PC-3 (cell line): Measurements from ENCODE around the gene NRDC. TPM values are rescaled to one million over a fixed set of nuclear protein-coding genes. Genes with fewer than 3 reads are reported as not detected.

Source experiments
- ATAC-seq: fragments of 200-7000 bp; cut with Tn5 transposase; 2 replicates; pipeline ENCODE4 v1.9.1; 2020; ENCODE audit warnings: mild to moderate bottlenecking, moderate library complexity
- BruUV-seq: library from RNA; stranded (reverse); fragments of 400-500 nt; replicated peaks from 2 replicates; lab custom pipeline; 2021; lab: Mats Ljungman, UMichigan
- CTCF ChIA-PET: fragments of 300-600 bp; sonication (Branson Sonifier 250); formaldehyde crosslinking; loops from one replicate; lab custom pipeline; 2022; ENCODE audit warnings: antibody characterized with exemption; lab: Charles Lee
- POLR2A ChIA-PET: fragments of 300-600 bp; sonication (Branson Sonifier 250); formaldehyde crosslinking; loops from one replicate; lab custom pipeline; 2022; ENCODE audit warnings: antibody characterized with exemption; ENCODE audit not compliant: unreplicated experiment; lab: Charles Lee
- DNase-seq: peaks from one replicate; pipeline ENCODE4 v3.0.0-alpha.2; 2015
- H2AFZ ChIP-seq: fragments of 300-600 bp; sonication (generic); 2 replicates; pipeline ENCODE4 v1.6.0; 2016; ENCODE audit warnings: antibody characterized with exemption, low read length
- H3F3A ChIP-seq: fragments of 300-600 bp; sonication (generic); one replicate; pipeline ENCODE4 v1.6.0; 2017; ENCODE audit warnings: antibody characterized with exemption, low read length, control low read depth, mild to moderate bottlenecking; ENCODE audit not compliant: unreplicated experiment
- H3K27ac ChIP-seq: fragments of 300-600 bp; sonication (generic); 2 replicates; pipeline ENCODE4 v1.5.1; 2016; ENCODE audit warnings: mild to moderate bottlenecking, low read length
- H3K27me3 ChIP-seq: fragments of 300-600 bp; sonication (generic); 2 replicates; pipeline ENCODE4 v1.6.1; 2016; ENCODE audit warnings: low read length, mixed read lengths
- H3K36me3 ChIP-seq: fragments of 300-600 bp; sonication (generic); 2 replicates; pipeline ENCODE4 v1.6.1; 2016; ENCODE audit warnings: low read depth, mixed run types, low read length, mixed read lengths
- H3K4me1 ChIP-seq: fragments of 300-600 bp; sonication (generic); 2 replicates; pipeline ENCODE4 v1.5.1; 2016; ENCODE audit warnings: low read length; ENCODE audit not compliant: insufficient read depth
- H3K4me2 ChIP-seq: fragments of 300-600 bp; sonication (generic); 2 replicates; pipeline ENCODE4 v1.6.0; 2016; ENCODE audit warnings: low read length
- H3K4me3 ChIP-seq: fragments of 300-600 bp; sonication (generic); 2 replicates; pipeline ENCODE4 v1.5.1; 2016; ENCODE audit warnings: mild to moderate bottlenecking, low read length, mixed read lengths
- H3K79me2 ChIP-seq: fragments of 300-600 bp; sonication (generic); 2 replicates; pipeline ENCODE4 v1.6.1; 2017; ENCODE audit warnings: low read length, mixed read lengths
- H3K9ac ChIP-seq: fragments of 300-600 bp; sonication (generic); 2 replicates; pipeline ENCODE4 v1.6.0; 2016; ENCODE audit warnings: mild to moderate bottlenecking, low read length
- H3K9me2 ChIP-seq: fragments of 300-600 bp; sonication (generic); replicated peaks from 2 replicates; pipeline ENCODE4 v1.6.1; 2016; ENCODE audit warnings: mixed run types, low read length, mixed read lengths
- H3K9me3 ChIP-seq: fragments of 300-600 bp; sonication (generic); 2 replicates; pipeline ENCODE4 v1.6.1; 2016; ENCODE audit warnings: low read length, mixed read lengths
- H4K20me1 ChIP-seq: fragments of 300-600 bp; sonication (generic); 2 replicates; pipeline ENCODE4 v1.6.1; 2016; ENCODE audit warnings: low read length, mixed read lengths
- CTCF ChIP-seq: fragments of 300-600 bp; sonication (generic); conservative IDR thresholded peaks from 2 replicates; pipeline ENCODE4 v1.5.1; 2017; ENCODE audit warnings: antibody characterized with exemption, low read depth, mild to moderate bottlenecking, low read length
- EZH2 ChIP-seq: fragments of 300-600 bp; sonication (generic); IDR thresholded peaks from one replicate; pipeline ENCODE4 v1.6.1; 2017; ENCODE audit warnings: antibody characterized with exemption, mild to moderate bottlenecking, low read length; ENCODE audit not compliant: unreplicated experiment
- EZH2phosphoT487 ChIP-seq: fragments of 300-600 bp; sonication (generic); IDR thresholded peaks from 2 replicates; pipeline ENCODE4 v1.6.1; 2018; ENCODE audit warnings: mild to moderate bottlenecking, antibody characterized with exemption, low read length, borderline replicate concordance
- intact Hi-C: fragments of 100-400 bp; cut with micrococcal nuclease; formaldehyde crosslinking; loops from 2 replicates; pipeline ENCODE4 v1.9.0; 2023
- microRNA-seq: library from miRNA; unstranded; fragments of <30 nt; microRNA quantifications from one replicate; pipeline ENCODE4 v1.1.0, GENCODE V29; 2020; ENCODE audit not compliant: unreplicated experiment
- total RNA-seq: library from RNA; depleted of rRNA; stranded (reverse); fragments of >200 nt; gene quantifications from 2 replicates; pipeline ENCODE4 v1.2.3, GENCODE V29; 2014; rRNA removed

Gene NRDC
- total RNA-seq, 1 experiment from 2014 or later: 96.8 TPM

GRCh38 chr1:51741121-51741681 lies 137.3 kb downstream of the NRDC start:
- H3K79me2 ChIP-seq: peaks cover 5% of the 10 kb centered on the region; the same call in 1 of the 2 replicates
- no peak overlapping the region for H3K4me3 ChIP-seq
- H3K9me2 ChIP-seq: no peaks in the 10 kb centered on the region
- ATAC-seq (no peak), DNase-seq (no peak)
- H3K27me3 ChIP-seq: no peaks in the 10 kb centered on the region
- H3K36me3 ChIP-seq: no peaks in the 10 kb centered on the region
- BruUV-seq: no TSS peak
- TF ChIP-seq EZH2 (no peak), EZH2phosphoT487 (no peak), CTCF (no peak)
- no peak overlapping the region for H3K27ac ChIP-seq
- no peaks in the 10 kb centered on the region for H3K9me3 ChIP-seq
- ChIA-PET POLR2A (no interaction called here), CTCF (no interaction called here)
- intact Hi-C loops: no loop called here
- H3K9ac ChIP-seq: no peak overlapping the region
- H4K20me1 ChIP-seq: no peaks in the 10 kb centered on the region
- H3K4me1 ChIP-seq: peaks cover 26% of the 10 kb centered on the region
- no peak overlapping the region for H3K4me2 ChIP-seq
- no peaks in the 10 kb centered on the region for H3F3A ChIP-seq
- no peak overlapping the region for H2AFZ ChIP-seq

- Histone ChIP-seq H4K20me1 (no peaks in the 10 kb centered on the region), H3K36me3 (no peaks in the 10 kb centered on the region), H3K4me3 (no peak overlapping the region), H3K27me3 (no peaks in the 10 kb centered on the region), H3F3A (no peaks in the 10 kb centered on the region), H3K79me2 (peaks cover 5% of the 10 kb centered on the region; the same call in 1 of the 2 replicates), H3K9ac (no peak overlapping the region), H2AFZ (no peak overlapping the region), H3K27ac (no peak overlapping the region), H3K4me2 (no peak overlapping the region), H3K9me2 (no peaks in the 10 kb centered on the region), H3K4me1 (peaks cover 26% of the 10 kb centered on the region), H3K9me3 (no peaks in the 10 kb centered on the region)
- no peak for DNase-seq
- POLR2A ChIA-PET: no interaction called here
- CTCF ChIA-PET: no interaction called here
- no peak for ATAC-seq
- TF ChIP-seq CTCF (no peak), EZH2phosphoT487 (no peak), EZH2 (no peak)
- intact Hi-C loops: no loop called here
- BruUV-seq: no TSS peak
Measured at GRCh38 chr1:51740652-51741051, 137.9 kb downstream of the NRDC start.

Small RNA genes within 50 kb of the gene (microRNA-seq; reads per million reads assigned to microRNA genes)
- not detected for gene MIR761

Other genes with a start within 250 kb of the NRDC start
- 4.5 and 5.0 TPM in 2 replicates for gene RAB3B, start 112.0 kb upstream of the NRDC start, total RNA-seq
- gene KTI12, start 155.1 kb upstream of the NRDC start, total RNA-seq: 9.7 and 12.8 TPM in 2 replicates
- 28.6 and 36.8 TPM in 2 replicates for gene TXNDC12, start 176.5 kb upstream of the NRDC start, total RNA-seq
- gene BTF3L4, start 177.6 kb upstream of the NRDC start, total RNA-seq: 33.8 and 50.4 TPM in 2 replicates